Caco-2 (cell line): ENCODE results near the gene KRTAP12-1. TPM values are rescaled to one million over a fixed set of nuclear protein-coding genes. Genes with fewer than 3 reads are reported as not detected.

Source experiments
- BruUV-seq: library from RNA; stranded (reverse); fragments of 400-500 nt; replicated peaks from 2 replicates; lab custom pipeline; 2021; lab: Mats Ljungman, UMichigan
- CTCF ChIA-PET: fragments of 300-600 bp; sonication (Branson Sonifier 250); formaldehyde crosslinking; loops from one replicate; lab custom pipeline; 2022; ENCODE audit warnings: antibody characterized with exemption; lab: Charles Lee
- POLR2A ChIA-PET: fragments of 300-600 bp; sonication (Branson Sonifier 250); formaldehyde crosslinking; loops from one replicate; lab custom pipeline; 2022; ENCODE audit warnings: antibody characterized with exemption; lab: Charles Lee
- DNase-seq, 2 experiments: peaks; one replicate each; pipeline versions ENCODE4 v3.0.0 to v3.0.0-alpha.2; 2020 to 2022
- H3K27me3 ChIP-seq: replicated peaks from 2 replicates; pipeline ENCODE4 v1.6.0; 2011; ENCODE audit warnings: low read length; ENCODE audit not compliant: control insufficient read depth, insufficient read depth
- H3K36me3 ChIP-seq: 2 replicates; pipeline ENCODE4 v1.5.1; 2011; ENCODE audit warnings: low read length; ENCODE audit not compliant: control insufficient read depth, insufficient read depth
- H3K4me1 ChIP-seq: fragments of 250-450 bp; sonication (Bioruptor Pico); 2 replicates; pipeline ENCODE4 v1.5.1; 2020; ENCODE audit warnings: mild to moderate bottlenecking
- H3K4me3 ChIP-seq: 2 replicates; pipeline ENCODE4 v1.5.1; 2011; ENCODE audit warnings: low read depth, mild to moderate bottlenecking, control low read depth, low read length
- H3K9me3 ChIP-seq: fragments of 250-450 bp; sonication (Bioruptor Pico); 2 replicates; pipeline ENCODE4 v1.5.1; 2020; ENCODE audit warnings: mild to moderate bottlenecking, moderate library complexity
- H3K27ac Mint-ChIP-seq: one replicate; pipeline ENCODE4 v1.8.0; 2022; ENCODE audit warnings: mixed read lengths; ENCODE audit not compliant: unreplicated experiment
- H3K27me3 Mint-ChIP-seq: one replicate; pipeline ENCODE4 v1.8.0; 2022; ENCODE audit warnings: mixed read lengths; ENCODE audit not compliant: insufficient read depth, unreplicated experiment
- H3K36me3 Mint-ChIP-seq: one replicate; pipeline ENCODE4 v1.8.0; 2022; ENCODE audit warnings: mild to moderate bottlenecking, mixed read lengths; ENCODE audit not compliant: insufficient read depth, unreplicated experiment
- H3K4me1 Mint-ChIP-seq: one replicate; pipeline ENCODE4 v1.8.0; 2022; ENCODE audit warnings: low read depth, mixed read lengths; ENCODE audit not compliant: unreplicated experiment
- H3K4me3 Mint-ChIP-seq: one replicate; pipeline ENCODE4 v1.8.0; 2022; ENCODE audit warnings: mild to moderate bottlenecking, moderate library complexity, mixed read lengths; ENCODE audit not compliant: unreplicated experiment
- H3K9me3 Mint-ChIP-seq: one replicate; pipeline ENCODE4 v1.8.0; 2022; ENCODE audit warnings: mixed read lengths; ENCODE audit not compliant: unreplicated experiment
- CTCF ChIP-seq, 2 experiments: fragments of 200-600 bp in 1 of 2; IDR thresholded peaks; 1 replicate in 1 of 2; 2 replicates in 1 of 2; pipeline versions ENCODE4 v1.5.1 to v1.8.0; 2011 to 2022; ENCODE audit warnings: antibody characterized with exemption in 1 of 2, control low read depth in 1 of 2, inconsistent platforms in 1 of 2, low read depth in 1 of 2, low read length in 1 of 2, mild to moderate bottlenecking in 1 of 2, moderate library complexity in 1 of 2; ENCODE audit not compliant: insufficient read depth in 1 of 2, severe bottlenecking in 1 of 2, unreplicated experiment in 1 of 2
- intact Hi-C: fragments of 100-400 bp; cut with micrococcal nuclease; formaldehyde crosslinking; loops from one replicate; pipeline ENCODE4 v1.10.0; 2022; ENCODE audit not compliant: unreplicated experiment
- total RNA-seq: library from RNA; stranded (reverse); gene quantifications from 2 replicates; pipeline ENCODE4 v1.2.3, GENCODE V29; 2022

KRTAP12-1 gene
- total RNA-seq, 1 experiment from 2014 or later: not detected

GRCh38 chr21:44724196-44724595 lies 42.2 kb upstream of the KRTAP12-1 start:
- no peaks in the 10 kb centered on the region for H3K9me3 ChIP-seq
- no peak for TF ChIP-seq CTCF (IDR thresholded peaks at IDR 0.05; ENCODE audit: insufficient read depth in 1 of 2, low read depth in 1 of 2, low read length in 1 of 2, severe bottlenecking in 1 of 2, unreplicated experiment in 1 of 2)
- POLR2A ChIA-PET: no interaction called here
- DNase-seq: no peak
- Mint-ChIP-seq H3K27me3 (peaks cover 13% of the 10 kb centered on the region), H3K27ac (no peak overlapping the region), H3K4me3 (no peak overlapping the region), H3K9me3 (no peaks in the 10 kb centered on the region), H3K36me3 (no peaks in the 10 kb centered on the region), H3K4me1 (no peaks in the 10 kb centered on the region)
- CTCF ChIA-PET: no interaction called here
- intact Hi-C loops: no loop called here
- H3K4me3 ChIP-seq: no peak overlapping the region
- no peaks in the 10 kb centered on the region for H3K27me3 ChIP-seq
- no TSS peak for BruUV-seq
- no peaks in the 10 kb centered on the region for H3K36me3 ChIP-seq
- H3K4me1 ChIP-seq: no peaks in the 10 kb centered on the region

- TF ChIP-seq CTCF (IDR thresholded peaks at IDR 0.05; ENCODE audit: insufficient read depth in 1 of 2, low read depth in 1 of 2, low read length in 1 of 2, severe bottlenecking in 1 of 2, unreplicated experiment in 1 of 2): no peak
- H3K9me3 ChIP-seq: no peaks in the 10 kb centered on the region
- no TSS peak for BruUV-seq
- no peaks in the 10 kb centered on the region for H3K36me3 Mint-ChIP-seq
- H3K27ac Mint-ChIP-seq: no peak overlapping the region
- H3K4me3 ChIP-seq: no peak overlapping the region
- no peaks in the 10 kb centered on the region for H3K9me3 Mint-ChIP-seq
- intact Hi-C loops: no loop called here
- H3K4me1 Mint-ChIP-seq: no peaks in the 10 kb centered on the region
- H3K27me3 Mint-ChIP-seq: peaks cover 15% of the 10 kb centered on the region
- ChIA-PET CTCF (interaction anchor here (0.5 to 1.1 kb wide), 2 partner anchors 17 to 19 kb away, joined by 3 to 4 read pairs; no protein-coding TSS in a partner anchor), POLR2A (no interaction called here)
- no peaks in the 10 kb centered on the region for H3K27me3 ChIP-seq
- H3K4me1 ChIP-seq: no peaks in the 10 kb centered on the region
- H3K4me3 Mint-ChIP-seq: no peak overlapping the region
- DNase-seq: no peak
- no peaks in the 10 kb centered on the region for H3K36me3 ChIP-seq
Measured at GRCh38 chr21:44723177-44724131, 41.5 kb upstream of the KRTAP12-1 start.

- Histone ChIP-seq H3K27me3 (no peaks in the 10 kb centered on the region), H3K4me1 (no peaks in the 10 kb centered on the region), H3K9me3 (no peaks in the 10 kb centered on the region), H3K36me3 (no peaks in the 10 kb centered on the region), H3K4me3 (no peak overlapping the region)
- BruUV-seq: no TSS peak
- Mint-ChIP-seq H3K4me3 (no peak overlapping the region), H3K27ac (no peak overlapping the region), H3K9me3 (no peaks in the 10 kb centered on the region), H3K27me3 (peaks cover 17% of the 10 kb centered on the region), H3K4me1 (no peaks in the 10 kb centered on the region), H3K36me3 (no peaks in the 10 kb centered on the region)
- no peak for TF ChIP-seq CTCF (IDR thresholded peaks at IDR 0.05; ENCODE audit: insufficient read depth in 1 of 2, low read depth in 1 of 2, low read length in 1 of 2, severe bottlenecking in 1 of 2, unreplicated experiment in 1 of 2)
- ChIA-PET CTCF (interaction anchor here (0.5 to 1.1 kb wide), 2 partner anchors 18 to 20 kb away, joined by 3 to 4 read pairs; no protein-coding TSS in a partner anchor), POLR2A (no interaction called here)
- intact Hi-C loops: no loop called here
- DNase-seq: no peak
Measured at GRCh38 chr21:44722731-44723130, 40.8 kb upstream of the KRTAP12-1 start.
